ENCODE measurements around the gene ATP9A. TPM values are rescaled to one million over a fixed set of nuclear protein-coding genes. Genes with fewer than 3 reads are reported as not detected.

The ATP9A gene
- total RNA-seq, 1 experiment from 2014 or later = 16.8 TPM

- Histone ChIP-seq H3K4me2 (ENCODE audit: low read length) (peak overlapping the region; percentile 78), H3K36me3 (ENCODE audit: control insufficient read depth in 1 of 2, insufficient read depth in 2 of 2, low read length in 2 of 2) (no peaks in the 10 kb centered on the region), H3K4me3 (replicated peaks in 1 of 2; ENCODE audit: low read depth in 1 of 2, low read length in 2 of 2) (peak overlapping the region in 1 of 2 experiments; percentile 35; a peak in 1 of 4 replicates), H3K4me1 (ENCODE audit: control insufficient read depth in 1 of 2, insufficient read depth in 2 of 2, low read length in 2 of 2) (peaks cover 60 to 78% of the 10 kb centered on the region in 2 experiments), H3K27me3 (ENCODE audit: insufficient read depth, low read length) (no peaks in the 10 kb centered on the region), H4K20me1 (ENCODE audit: insufficient read depth) (no peaks in the 10 kb centered on the region), H3K9me2 (ENCODE audit: insufficient read depth) (no peaks in the 10 kb centered on the region), H3K9me3 (ENCODE audit: control insufficient read depth in 1 of 2, insufficient read depth in 1 of 2, low read depth in 1 of 2, low read length in 2 of 2) (no peaks in the 10 kb centered on the region), H2AFZ (ENCODE audit: low read depth, low read length, poor library complexity, severe bottlenecking) (no peak overlapping the region), H3K27ac (ENCODE audit: low read depth, low read length) (peak overlapping the region; percentile 89), H3K79me2 (ENCODE audit: insufficient read depth, low read length) (no peaks in the 10 kb centered on the region), H3K9ac (ENCODE audit: low read length) (peak overlapping the region; percentile 69)
- ChIA-PET POLR2A (no interaction called here), RAD21 (ENCODE audit: low non-redundant PET in 1 of 2, low total read pairs in 2 of 2, uncharacterized antibody in 2 of 2, unreplicated experiment in 2 of 2) (no interaction called here), CTCF (no interaction called here)
- no peak for TF ChIP-seq SP1 (IDR thresholded peaks at IDR 0.05; ENCODE audit: low read depth)
- DNase-seq (ENCODE audit: low read depth, low spot score) = no peak
- intact Hi-C loops (cut with micrococcal nuclease) = no loop called here
- BruUV-seq (replicated peaks) = TSS peak; percentile 95
- ATAC-seq = peak; percentile 20; the same call in 1 of the 2 replicates
Observed at GRCh38 chr20:51631953-51632352, 136.2 kb downstream of the ATP9A start.

GRCh38 chr20:51631011-51631950 lies 136.9 kb downstream of the ATP9A start:
- Histone ChIP-seq H3K27ac (ENCODE audit: low read depth, low read length) (peak overlapping the region; percentile 89), H3K9me3 (ENCODE audit: control insufficient read depth in 1 of 2, insufficient read depth in 1 of 2, low read depth in 1 of 2, low read length in 2 of 2) (no peaks in the 10 kb centered on the region), H3K9ac (ENCODE audit: low read length) (peak overlapping the region; percentile 69), H3K4me1 (ENCODE audit: control insufficient read depth in 1 of 2, insufficient read depth in 2 of 2, low read length in 2 of 2) (peaks cover 57 to 72% of the 10 kb centered on the region in 2 experiments), H3K9me2 (ENCODE audit: insufficient read depth) (no peaks in the 10 kb centered on the region), H2AFZ (ENCODE audit: low read depth, low read length, poor library complexity, severe bottlenecking) (peak overlapping the region; percentile 0), H3K27me3 (ENCODE audit: insufficient read depth, low read length) (no peaks in the 10 kb centered on the region), H3K4me2 (ENCODE audit: low read length) (peak overlapping the region; percentile 78), H3K4me3 (replicated peaks in 1 of 2; ENCODE audit: low read depth in 1 of 2, low read length in 2 of 2) (peak overlapping the region; percentile 23 to 35), H3K79me2 (ENCODE audit: insufficient read depth, low read length) (no peaks in the 10 kb centered on the region), H3K36me3 (ENCODE audit: control insufficient read depth in 1 of 2, insufficient read depth in 2 of 2, low read length in 2 of 2) (no peaks in the 10 kb centered on the region), H4K20me1 (ENCODE audit: insufficient read depth) (no peaks in the 10 kb centered on the region)
- DNase-seq (ENCODE audit: low read depth, low spot score) (peak; percentile 91), ATAC-seq (peak; percentile 83)
- ChIA-PET RAD21 (ENCODE audit: low non-redundant PET in 1 of 2, low total read pairs in 2 of 2, uncharacterized antibody in 2 of 2, unreplicated experiment in 2 of 2) (interaction anchor here in 1 of 2 experiments (0.6 kb wide), 1 partner anchor 347 kb away, joined by 3 read pairs; no protein-coding TSS in a partner anchor), POLR2A (no interaction called here), CTCF (interaction anchor here (1.3 kb wide), 1 partner anchor 429 kb away, joined by 5 read pairs; no protein-coding TSS in a partner anchor)
- intact Hi-C loops (cut with micrococcal nuclease) = no loop called here
- BruUV-seq (replicated peaks) = TSS peak; percentile 94
- TF ChIP-seq ZBTB33 (IDR thresholded peaks at IDR 0.05; ENCODE audit: extremely low read depth, insufficient replicate concordance, low read length) = no peak
- peak; percentile 95 for TF ChIP-seq SP1 (IDR thresholded peaks at IDR 0.05; ENCODE audit: low read depth)
- TF ChIP-seq CTCF (IDR thresholded peaks at IDR 0.05 in 2 of 3, conservative IDR thresholded peaks at IDR 0.05 in 1 of 3; ENCODE audit: borderline replicate concordance in 1 of 3, insufficient read depth in 1 of 3, low read depth in 2 of 3, low read length in 2 of 3) = no peak
- TF ChIP-seq POLR2A (IDR thresholded peaks at IDR 0.05; ENCODE audit: borderline replicate concordance, extremely low read depth, insufficient read depth, insufficient read length) = no peak
- TF ChIP-seq TCF7L2 (IDR thresholded peaks at IDR 0.05; ENCODE audit: borderline replicate concordance, extremely low read depth, insufficient read depth, insufficient read length) = no peak
- no peak for TF ChIP-seq EZH2 (IDR thresholded peaks at IDR 0.05)
- TF ChIP-seq CBX3 (IDR thresholded peaks at IDR 0.05; ENCODE audit: low read depth) = peak; percentile 68; the same call in 1 of the 2 replicates
- TF ChIP-seq SRF (IDR thresholded peaks at IDR 0.05; ENCODE audit: low read depth) = peak; percentile 74
- peak; percentile 77 for TF ChIP-seq EGR1 (IDR thresholded peaks at IDR 0.05; ENCODE audit: low read depth)
- TF ChIP-seq POLR2AphosphoS5 (IDR thresholded peaks at IDR 0.05; ENCODE audit: low read depth, low read length) = peak; percentile 68; the same call in 1 of the 2 replicates
- no peak for TF ChIP-seq ZFX (IDR thresholded peaks at IDR 0.05)

All from HCT116 (cell line).